ENCODE results near the gene NINL.
"Not testable (repeated sequence)": the region's sequence is repeated elsewhere in the genome, so short reads cannot be mapped to it uniquely, and the experiment has no call there.

Gene NINL

DNA sequence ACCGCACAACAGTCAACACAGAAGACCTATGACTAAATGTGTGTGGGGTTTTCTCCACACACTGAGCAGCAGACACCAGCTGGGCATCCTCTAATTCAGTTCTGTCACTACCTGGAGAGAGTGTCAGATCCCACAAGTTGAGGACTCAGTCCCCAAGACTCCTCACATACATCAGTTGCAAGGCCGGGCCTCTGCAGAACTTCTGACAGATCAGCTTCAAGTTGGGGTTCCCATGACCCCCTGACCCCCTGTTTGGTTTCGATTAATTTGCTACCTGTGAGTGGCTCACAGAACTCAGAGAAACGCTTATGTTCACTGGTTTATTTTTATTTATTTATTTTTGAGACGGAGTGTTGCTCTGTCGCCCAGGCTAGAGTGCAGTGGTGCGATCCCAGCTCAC, 3.2 kb upstream of the NINL start:
- TF ChIP-seq, protein P1, sequence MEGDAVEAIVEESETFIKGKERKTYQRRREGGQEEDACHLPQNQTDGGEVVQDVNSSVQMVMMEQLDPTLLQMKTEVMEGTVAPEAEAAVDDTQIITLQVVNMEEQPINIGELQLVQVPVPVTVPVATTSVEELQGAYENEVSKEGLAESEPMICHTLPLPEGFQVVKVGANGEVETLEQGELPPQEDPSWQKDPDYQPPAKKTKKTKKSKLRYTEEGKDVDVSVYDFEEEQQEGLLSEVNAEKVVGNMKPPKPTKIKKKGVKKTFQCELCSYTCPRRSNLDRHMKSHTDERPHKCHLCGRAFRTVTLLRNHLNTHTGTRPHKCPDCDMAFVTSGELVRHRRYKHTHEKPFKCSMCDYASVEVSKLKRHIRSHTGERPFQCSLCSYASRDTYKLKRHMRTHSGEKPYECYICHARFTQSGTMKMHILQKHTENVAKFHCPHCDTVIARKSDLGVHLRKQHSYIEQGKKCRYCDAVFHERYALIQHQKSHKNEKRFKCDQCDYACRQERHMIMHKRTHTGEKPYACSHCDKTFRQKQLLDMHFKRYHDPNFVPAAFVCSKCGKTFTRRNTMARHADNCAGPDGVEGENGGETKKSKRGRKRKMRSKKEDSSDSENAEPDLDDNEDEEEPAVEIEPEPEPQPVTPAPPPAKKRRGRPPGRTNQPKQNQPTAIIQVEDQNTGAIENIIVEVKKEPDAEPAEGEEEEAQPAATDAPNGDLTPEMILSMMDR (IDR thresholded peaks at IDR 0.05; ENCODE audit: low read length) = no peak
- no peak for TF ChIP-seq EZH2 (IDR thresholded peaks at IDR 0.05; ENCODE audit: borderline replicate concordance, low read length)
- H3K79me2 ChIP-seq (ENCODE audit: insufficient read depth, low read length) = no peaks in the 10 kb centered on the region
- no peaks in the 10 kb centered on the region for H3K27me3 ChIP-seq (ENCODE audit: insufficient read depth, low read length)
- no peak overlapping the region for H3K27ac ChIP-seq (ENCODE audit: low read depth, low read length, poor library complexity, severe bottlenecking)
- no peak overlapping the region for H3K4me2 ChIP-seq (ENCODE audit: low read length)
- no peaks in the 10 kb centered on the region for H3K36me3 ChIP-seq (ENCODE audit: insufficient read depth, low read length)
- H3K9me3 ChIP-seq (ENCODE audit: low read length) = no peaks in the 10 kb centered on the region
- H3K4me3 ChIP-seq (ENCODE audit: low read depth, low read length, poor library complexity, severe bottlenecking) = no peak overlapping the region
- no peak overlapping the region for H2AFZ ChIP-seq (ENCODE audit: low read length)
- H3K9me2 ChIP-seq (ENCODE audit: low read depth, low read length) = no peaks in the 10 kb centered on the region
- H3K4me1 ChIP-seq (ENCODE audit: insufficient read depth, low read length, severe bottlenecking) = peaks cover 10% of the 10 kb centered on the region
- H4K20me1 ChIP-seq (ENCODE audit: insufficient read depth, low read length) = no peaks in the 10 kb centered on the region
- H3F3A ChIP-seq (ENCODE audit: insufficient read depth, low read length) = no peaks in the 10 kb centered on the region
- H3K9ac ChIP-seq (ENCODE audit: low read length) = no peak overlapping the region

DNA sequence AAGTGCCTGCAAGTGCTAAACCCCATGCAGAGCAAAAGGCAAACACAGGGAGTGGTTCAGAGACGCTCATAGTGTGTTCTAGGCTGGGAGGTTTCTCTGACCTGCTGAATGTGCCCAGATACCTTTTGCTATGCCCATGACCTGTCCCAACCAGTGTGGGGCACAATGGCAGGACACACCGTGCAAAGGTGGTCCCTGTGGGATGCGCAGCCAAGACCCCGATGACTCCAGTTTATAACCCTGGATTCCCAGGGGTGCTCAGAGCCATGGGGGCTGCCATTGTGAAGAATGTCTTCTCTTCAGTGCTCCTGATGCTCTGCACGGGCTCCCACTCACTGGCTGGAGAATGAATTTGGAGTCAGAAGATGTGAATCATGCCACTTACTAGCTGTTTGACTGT, 2.2 kb upstream of the NINL start:
- no peaks in the 10 kb centered on the region for H3K79me2 ChIP-seq (ENCODE audit: insufficient read depth, low read length)
- H3K4me1 ChIP-seq (ENCODE audit: insufficient read depth, low read length, severe bottlenecking) = peaks cover 10% of the 10 kb centered on the region
- H3K27ac ChIP-seq (ENCODE audit: low read depth, low read length, poor library complexity, severe bottlenecking) = no peak overlapping the region
- no peak overlapping the region for H3K4me2 ChIP-seq (ENCODE audit: low read length)
- no peaks in the 10 kb centered on the region for H3K36me3 ChIP-seq (ENCODE audit: insufficient read depth, low read length)
- H3F3A ChIP-seq (ENCODE audit: insufficient read depth, low read length) = no peaks in the 10 kb centered on the region
- H2AFZ ChIP-seq (ENCODE audit: low read length) = no peak overlapping the region
- no peak overlapping the region for H3K4me3 ChIP-seq (ENCODE audit: low read depth, low read length, poor library complexity, severe bottlenecking)
- no peak overlapping the region for H3K9ac ChIP-seq (ENCODE audit: low read length)
- no peaks in the 10 kb centered on the region for H3K9me3 ChIP-seq (ENCODE audit: low read length)
- H3K9me2 ChIP-seq (ENCODE audit: low read depth, low read length) = no peaks in the 10 kb centered on the region
- no peaks in the 10 kb centered on the region for H3K27me3 ChIP-seq (ENCODE audit: insufficient read depth, low read length)
- no peaks in the 10 kb centered on the region for H4K20me1 ChIP-seq (ENCODE audit: insufficient read depth, low read length)
- TF ChIP-seq EZH2 (IDR thresholded peaks at IDR 0.05; ENCODE audit: borderline replicate concordance, low read length) = no peak
- TF ChIP-seq, protein P1 (IDR thresholded peaks at IDR 0.05; ENCODE audit: low read length) = no peak

DNA sequence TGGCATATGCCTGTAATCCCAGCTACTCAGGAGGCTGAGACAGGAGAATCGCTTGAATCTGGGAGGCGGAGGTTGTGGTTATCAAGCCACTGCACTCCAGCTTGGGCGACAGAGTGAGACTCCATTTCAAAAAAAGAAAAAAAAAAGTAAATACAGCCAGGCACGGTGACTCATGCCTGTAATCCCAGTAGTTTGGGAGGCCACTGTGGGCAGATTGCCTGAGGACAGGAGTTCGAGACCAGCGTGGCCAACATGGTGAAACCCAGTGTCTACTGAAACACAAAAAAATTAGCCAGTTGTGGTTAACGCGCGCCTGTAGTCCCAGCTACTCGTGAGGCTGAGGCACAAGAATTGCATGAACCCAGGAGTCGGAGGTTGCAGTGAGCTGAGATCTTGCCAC, 1.5 kb upstream of the NINL start:
- no peaks in the 10 kb centered on the region for H3K9me2 ChIP-seq (ENCODE audit: low read depth, low read length)
- no peaks in the 10 kb centered on the region for H3K27me3 ChIP-seq (ENCODE audit: insufficient read depth, low read length)
- no peaks in the 10 kb centered on the region for H4K20me1 ChIP-seq (ENCODE audit: insufficient read depth, low read length)
- H3K4me1 ChIP-seq (ENCODE audit: insufficient read depth, low read length, severe bottlenecking) = peaks cover 10% of the 10 kb centered on the region
- H3K4me2 ChIP-seq (ENCODE audit: low read length) = no peak overlapping the region
- H3K9me3 ChIP-seq (ENCODE audit: low read length) = no peaks in the 10 kb centered on the region
- H2AFZ ChIP-seq (ENCODE audit: low read length) = no peak overlapping the region
- H3K27ac ChIP-seq (ENCODE audit: low read depth, low read length, poor library complexity, severe bottlenecking) = no peak overlapping the region
- H3K79me2 ChIP-seq (ENCODE audit: insufficient read depth, low read length) = no peaks in the 10 kb centered on the region
- no peaks in the 10 kb centered on the region for H3K36me3 ChIP-seq (ENCODE audit: insufficient read depth, low read length)
- no peak overlapping the region for H3K4me3 ChIP-seq (ENCODE audit: low read depth, low read length, poor library complexity, severe bottlenecking)
- H3F3A ChIP-seq (ENCODE audit: insufficient read depth, low read length) = no peaks in the 10 kb centered on the region
- no peak overlapping the region for H3K9ac ChIP-seq (ENCODE audit: low read length)
- TF ChIP-seq EZH2 (IDR thresholded peaks at IDR 0.05; ENCODE audit: borderline replicate concordance, low read length) = no peak
- TF ChIP-seq, protein P1 (IDR thresholded peaks at IDR 0.05; ENCODE audit: low read length) = no peak

DNA sequence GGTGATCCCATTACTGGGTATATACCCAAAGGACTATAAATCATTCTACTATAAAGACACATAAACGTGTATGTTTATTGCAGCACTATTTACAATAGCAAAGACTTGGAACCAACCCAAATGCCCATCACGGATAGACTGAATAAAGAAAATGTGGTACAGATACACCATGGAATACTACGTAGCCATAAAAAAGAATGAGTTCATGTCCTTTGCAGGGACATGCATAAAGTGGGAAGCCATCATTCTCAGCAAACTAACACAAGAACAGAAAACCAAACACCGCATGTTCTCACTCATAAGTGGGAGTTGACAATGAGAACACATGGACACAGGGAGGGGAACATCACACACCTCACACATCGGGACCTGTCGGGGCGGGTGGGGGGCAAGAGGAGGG, 1.7 kb downstream of the NINL start:
- not testable (repeated sequence) for H3K27ac ChIP-seq (ENCODE audit: low read depth, low read length, poor library complexity, severe bottlenecking); H3K9ac ChIP-seq (ENCODE audit: low read length)

More for the DNA sequence above, 1.7 kb downstream of the NINL start:
- H3K9me3 ChIP-seq (ENCODE audit: low read length); H3K27me3 ChIP-seq (ENCODE audit: insufficient read depth, low read length); H3K9me2 ChIP-seq (ENCODE audit: low read depth, low read length); H3F3A ChIP-seq (ENCODE audit: insufficient read depth, low read length); H3K36me3 ChIP-seq (ENCODE audit: insufficient read depth, low read length); H3K4me2 ChIP-seq (ENCODE audit: low read length); H4K20me1 ChIP-seq (ENCODE audit: insufficient read depth, low read length); H3K79me2 ChIP-seq (ENCODE audit: insufficient read depth, low read length); H3K4me1 ChIP-seq (ENCODE audit: insufficient read depth, low read length, severe bottlenecking); H2AFZ ChIP-seq (ENCODE audit: low read length); H3K4me3 ChIP-seq (ENCODE audit: low read depth, low read length, poor library complexity, severe bottlenecking): not testable (repeated sequence)

Data from OCI-LY1 (cell line).